Cardiac fibroblast (primary cell): ENCODE measurements around the gene ITGAV.

Experiments used
- DNase-seq, 2 donors: peaks; one replicate each; pipeline versions ENCODE4 v3.0.0 to v3.0.0-alpha.2; 2010; ENCODE audit warnings: low read depth in 2 of 2
- H3K4me3 ChIP-seq, 2 donors: replicated peaks in 1 of 2; 1 replicate in 1 of 2; 2 replicates in 1 of 2; pipeline ENCODE4 v1.5.1; 2011; ENCODE audit warnings: low read depth in 2 of 2, low read length in 2 of 2, mild to moderate bottlenecking in 2 of 2, moderate library complexity in 1 of 2
- CTCF ChIP-seq: IDR thresholded peaks from one replicate; pipeline ENCODE4 v1.5.1; 2011; ENCODE audit warnings: low read depth, mild to moderate bottlenecking, low read length, inconsistent platforms

The ITGAV gene

GRCh38 chr2:186634701-186635100, 44.8 kb downstream of the ITGAV start:
- H3K4me3 ChIP-seq = no peak overlapping the region
- no peak for TF ChIP-seq CTCF
- DNase-seq = no peak

GRCh38 chr2:186636800-186637496, 47.1 kb downstream of the ITGAV start:
- no peak for DNase-seq
- no peak overlapping the region for H3K4me3 ChIP-seq
- TF ChIP-seq CTCF = no peak

GRCh38 chr2:186637497-186637800, 47.6 kb downstream of the ITGAV start:
- no peak for DNase-seq

GRCh38 chr2:186639939-186640338, 50.1 kb downstream of the ITGAV start:
- H3K4me3 ChIP-seq = no peak overlapping the region
- no peak for DNase-seq
- no peak for TF ChIP-seq CTCF

More at GRCh38 chr2:186637497-186637800, 47.6 kb downstream of the ITGAV start:
- TF ChIP-seq CTCF = no peak
- no peak overlapping the region for H3K4me3 ChIP-seq

GRCh38 chr2:186641132-186641806, 51.4 kb downstream of the ITGAV start:
- DNase-seq = no peak
- no peak for TF ChIP-seq CTCF
- H3K4me3 ChIP-seq = no peak overlapping the region

- DNase-seq = peak; percentile 88
- H3K4me3 ChIP-seq = no peak overlapping the region
- peak; percentile 69 for TF ChIP-seq CTCF
Observed at GRCh38 chr2:186641807-186642321, 52.0 kb downstream of the ITGAV start.
